ENCODE measurements around the gene SLC6A4. TPM values are rescaled to one million over a fixed set of nuclear protein-coding genes. Genes with fewer than 3 reads are reported as not detected.
"Not testable (repeated sequence)": the region's sequence is repeated elsewhere in the genome, so short reads cannot be mapped to it uniquely, and the experiment has no call there.

The SLC6A4 gene
- total and polyA plus RNA-seq, 3 experiments from 2014 or later: 0.08 TPM; not detected in 2

- ChIA-PET CTCF (no interaction called here), POLR2A (no interaction called here)
These were observed 4.8 kb downstream of the SLC6A4 start for GRCh38 chr17:30230596-30231125.

GRCh38 chr17:30230009-30230408 lies 5.5 kb downstream of the SLC6A4 start:
- peaks cover 31 to 68% of the 10 kb centered on the region in 2 donors for H3K27me3 Mint-ChIP-seq
- H3K4me3 ChIP-seq (ENCODE audit: low read length); H3K4me1 ChIP-seq (ENCODE audit: insufficient read depth, low read length); H3K36me3 ChIP-seq (ENCODE audit: insufficient read depth, low read length); H3K9me3 Mint-ChIP-seq; H3K27ac Mint-ChIP-seq; H3K36me3 Mint-ChIP-seq; H3K9me3 ChIP-seq (ENCODE audit: low read length); H3K4me1 Mint-ChIP-seq; H3K4me3 Mint-ChIP-seq; CTCF ChIA-PET; POLR2A ChIA-PET; DNase-seq; H3K27ac ChIP-seq (ENCODE audit: low read depth, low read length): not testable (repeated sequence)
- H3K27me3 ChIP-seq (ENCODE audit: insufficient read depth, low read length, poor library complexity, severe bottlenecking): peaks cover 25% of the 10 kb centered on the region

More at GRCh38 chr17:30230596-30231125, 4.8 kb downstream of the SLC6A4 start:
- Mint-ChIP-seq H3K27ac (no peak overlapping the region), H3K4me3 (no peak overlapping the region), H3K27me3 (peaks cover 33 to 65% of the 10 kb centered on the region in 2 donors), H3K4me1 (peaks cover 6 to 9% (median 7%) of the 10 kb centered on the region in 3 donors), H3K9me3 (no peaks in the 10 kb centered on the region), H3K36me3 (no peaks in the 10 kb centered on the region)
- Histone ChIP-seq H3K36me3 (ENCODE audit: insufficient read depth, low read length) (no peaks in the 10 kb centered on the region), H3K9me3 (ENCODE audit: low read length) (no peaks in the 10 kb centered on the region), H3K27me3 (ENCODE audit: insufficient read depth, low read length, poor library complexity, severe bottlenecking) (peaks cover 29% of the 10 kb centered on the region), H3K4me3 (ENCODE audit: low read length) (no peak overlapping the region), H3K4me1 (ENCODE audit: insufficient read depth, low read length) (peaks cover under 1% of the 10 kb centered on the region), H3K27ac (ENCODE audit: low read depth, low read length) (no peak overlapping the region)
- no peak for DNase-seq

- Histone ChIP-seq H3K36me3 (ENCODE audit: insufficient read depth, low read length) (no peaks in the 10 kb centered on the region), H3K27ac (ENCODE audit: low read depth, low read length) (no peak overlapping the region), H3K4me3 (ENCODE audit: low read length) (no peak overlapping the region), H3K4me1 (ENCODE audit: insufficient read depth, low read length) (no peaks in the 10 kb centered on the region), H3K9me3 (ENCODE audit: low read length) (no peaks in the 10 kb centered on the region), H3K27me3 (ENCODE audit: insufficient read depth, low read length, poor library complexity, severe bottlenecking) (peaks cover 17% of the 10 kb centered on the region)
- DNase-seq: no peak
- no peak overlapping the region for H3K4me3 Mint-ChIP-seq
- H3K27ac Mint-ChIP-seq: no peak overlapping the region
- no peaks in the 10 kb centered on the region for H3K36me3 Mint-ChIP-seq
- H3K4me1 Mint-ChIP-seq: no peaks in the 10 kb centered on the region
- ChIA-PET POLR2A (no interaction called here), CTCF (no interaction called here)
- peaks cover 25 to 61% of the 10 kb centered on the region in 2 donors for H3K27me3 Mint-ChIP-seq
- H3K9me3 Mint-ChIP-seq: no peaks in the 10 kb centered on the region
These were observed 6.5 kb downstream of the SLC6A4 start for GRCh38 chr17:30229012-30229411.

GRCh38 chr17:30228011-30228410 lies 7.5 kb downstream of the SLC6A4 start:
- H3K4me1 Mint-ChIP-seq: no peaks in the 10 kb centered on the region
- H3K4me3 ChIP-seq (ENCODE audit: low read length): no peak overlapping the region
- H3K27me3 ChIP-seq (ENCODE audit: insufficient read depth, low read length, poor library complexity, severe bottlenecking): peaks cover 7% of the 10 kb centered on the region
- H3K36me3 Mint-ChIP-seq: no peaks in the 10 kb centered on the region
- no peaks in the 10 kb centered on the region for H3K9me3 ChIP-seq (ENCODE audit: low read length)
- H3K36me3 ChIP-seq (ENCODE audit: insufficient read depth, low read length): no peaks in the 10 kb centered on the region
- H3K27ac ChIP-seq (ENCODE audit: low read depth, low read length): no peak overlapping the region
- no peaks in the 10 kb centered on the region for H3K9me3 Mint-ChIP-seq
- no peak overlapping the region for H3K4me3 Mint-ChIP-seq
- DNase-seq: no peak
- peaks cover 17 to 51% of the 10 kb centered on the region in 2 donors for H3K27me3 Mint-ChIP-seq
- no peaks in the 10 kb centered on the region for H3K4me1 ChIP-seq (ENCODE audit: insufficient read depth, low read length)
- POLR2A ChIA-PET: no interaction called here
- peak overlapping the region in 1 of 8 donors; percentile 24 for H3K27ac Mint-ChIP-seq
- CTCF ChIA-PET: no interaction called here

- ChIA-PET POLR2A (no interaction called here), CTCF (no interaction called here)
- Mint-ChIP-seq H3K4me3 (no peak overlapping the region), H3K36me3 (peaks cover 0 to under 1% (median 0%) of the 10 kb centered on the region in 3 donors), H3K27ac (peak overlapping the region in 1 of 8 donors; percentile 23), H3K4me1 (no peaks in the 10 kb centered on the region), H3K27me3 (peaks cover 8 to 40% of the 10 kb centered on the region in 2 donors), H3K9me3 (no peaks in the 10 kb centered on the region)
- no peak overlapping the region for H3K4me3 ChIP-seq (ENCODE audit: low read length)
- H3K9me3 ChIP-seq (ENCODE audit: low read length): no peaks in the 10 kb centered on the region
- H3K27me3 ChIP-seq (ENCODE audit: insufficient read depth, low read length, poor library complexity, severe bottlenecking): peaks cover 7% of the 10 kb centered on the region
- no peak overlapping the region for H3K27ac ChIP-seq (ENCODE audit: low read depth, low read length)
- H3K4me1 ChIP-seq (ENCODE audit: insufficient read depth, low read length): no peaks in the 10 kb centered on the region
- no peak for DNase-seq
- H3K36me3 ChIP-seq (ENCODE audit: insufficient read depth, low read length): no peaks in the 10 kb centered on the region
These were observed 8.6 kb downstream of the SLC6A4 start for GRCh38 chr17:30226878-30227277.

- POLR2A ChIA-PET: no interaction called here
- CTCF ChIA-PET: no interaction called here
- H3K9me3 Mint-ChIP-seq: no peaks in the 10 kb centered on the region
These were observed 9.5 kb downstream of the SLC6A4 start for GRCh38 chr17:30225919-30226553.

GRCh38 chr17:30225112-30225511 lies 10.4 kb downstream of the SLC6A4 start:
- Mint-ChIP-seq H3K4me1 (no peaks in the 10 kb centered on the region), H3K9me3 (no peaks in the 10 kb centered on the region), H3K4me3 (no peak overlapping the region), H3K36me3 (peaks cover 0 to 3% (median 0%) of the 10 kb centered on the region in 3 donors), H3K27ac (no peak overlapping the region), H3K27me3 (peaks cover 5 to 27% of the 10 kb centered on the region in 2 donors)
- Histone ChIP-seq H3K9me3 (ENCODE audit: low read length) (no peaks in the 10 kb centered on the region), H3K4me1 (ENCODE audit: insufficient read depth, low read length) (no peaks in the 10 kb centered on the region), H3K27me3 (ENCODE audit: insufficient read depth, low read length, poor library complexity, severe bottlenecking) (no peaks in the 10 kb centered on the region), H3K36me3 (ENCODE audit: insufficient read depth, low read length) (no peaks in the 10 kb centered on the region), H3K27ac (ENCODE audit: low read depth, low read length) (no peak overlapping the region), H3K4me3 (ENCODE audit: low read length) (no peak overlapping the region)
- POLR2A ChIA-PET: no interaction called here
- CTCF ChIA-PET: interaction anchor here (1.3 kb wide), 1 partner anchor 111 kb away, joined by 3 read pairs; no protein-coding TSS in a partner anchor
- no peak for DNase-seq

More at GRCh38 chr17:30225919-30226553, 9.5 kb downstream of the SLC6A4 start:
- Mint-ChIP-seq H3K4me1 (no peaks in the 10 kb centered on the region), H3K27me3 (peaks cover 8 to 37% of the 10 kb centered on the region in 2 donors), H3K4me3 (no peak overlapping the region), H3K36me3 (peaks cover 0 to 3% (median 0%) of the 10 kb centered on the region in 3 donors), H3K27ac (no peak overlapping the region)
- no peak for DNase-seq
- H3K36me3 ChIP-seq (ENCODE audit: insufficient read depth, low read length): no peaks in the 10 kb centered on the region
- no peak overlapping the region for H3K27ac ChIP-seq (ENCODE audit: low read depth, low read length)
- no peaks in the 10 kb centered on the region for H3K9me3 ChIP-seq (ENCODE audit: low read length)
- H3K4me3 ChIP-seq (ENCODE audit: low read length): no peak overlapping the region
- H3K4me1 ChIP-seq (ENCODE audit: insufficient read depth, low read length): no peaks in the 10 kb centered on the region
- peaks cover 7% of the 10 kb centered on the region for H3K27me3 ChIP-seq (ENCODE audit: insufficient read depth, low read length, poor library complexity, severe bottlenecking)

- DNase-seq: no peak
- Mint-ChIP-seq H3K4me1 (no peaks in the 10 kb centered on the region), H3K9me3 (no peaks in the 10 kb centered on the region), H3K27me3 (peaks cover 2 to 27% of the 10 kb centered on the region in 2 donors), H3K36me3 (peaks cover 0 to 3% (median 0%) of the 10 kb centered on the region in 3 donors), H3K27ac (no peak overlapping the region), H3K4me3 (no peak overlapping the region)
- H3K4me3 ChIP-seq (ENCODE audit: low read length): no peak overlapping the region
- H3K36me3 ChIP-seq (ENCODE audit: insufficient read depth, low read length): no peaks in the 10 kb centered on the region
- no peaks in the 10 kb centered on the region for H3K4me1 ChIP-seq (ENCODE audit: insufficient read depth, low read length)
- H3K9me3 ChIP-seq (ENCODE audit: low read length): no peaks in the 10 kb centered on the region
- ChIA-PET POLR2A (no interaction called here), CTCF (interaction anchor here (1.3 kb wide), 1 partner anchor 112 kb away, joined by 3 read pairs; no protein-coding TSS in a partner anchor)
- H3K27ac ChIP-seq (ENCODE audit: low read depth, low read length): no peak overlapping the region
- no peaks in the 10 kb centered on the region for H3K27me3 ChIP-seq (ENCODE audit: insufficient read depth, low read length, poor library complexity, severe bottlenecking)
These were observed 11.0 kb downstream of the SLC6A4 start for GRCh38 chr17:30224419-30224960.

All from CD8-positive, alpha-beta memory T cell (primary cell).